Posterior vena cava (tissue), 2 donors: ENCODE results near the gene PTGIR. TPM values are rescaled to one million over a fixed set of nuclear protein-coding genes. Genes with fewer than 3 reads are reported as not detected.

ENCODE experiments used
- DNase-seq: peaks from one replicate; pipeline ENCODE4 v3.0.0-alpha.2; 2020; ENCODE audit warnings: low spot score
- intact Hi-C, 2 donors: fragments of 100-400 bp; cut with DNase I; formaldehyde crosslinking; loops; one replicate each; pipeline versions ENCODE4 v1.14.1 to v1.14.2; 2022 to 2023
- total RNA-seq, 2 donors: library from RNA; stranded (reverse); fragmentation: NEBNext Ultra II Directional; extraction: Animal tissue kit (Norgen Biotek cat#: 25700); gene quantifications; one replicate each; pipeline ENCODE4 v1.2.1, GENCODE V29; 2021
- donor health status: DM: yes; HTN: yes; CAD: no.
- donor health status: DM: yes; HTN: yes; CAD: no.

The PTGIR gene
- total RNA-seq, 2 donors from 2014 or later, result 17.3 to 29.8 TPM

- intact Hi-C loops, result no loop called here
- DNase-seq, result no peak
Measured at GRCh38 chr19:46620267-46620666, 4.6 kb downstream of the PTGIR start.

GRCh38 chr19:46618670-46619231 is 6.1 kb downstream of the PTGIR start:
- intact Hi-C loops, result loop anchor here in 1 of 2 donors (10.0 kb wide), 1 partner anchor 106 kb away; no protein-coding TSS in a partner anchor
- no peak for DNase-seq

GRCh38 chr19:46617601-46618000 is 7.3 kb downstream of the PTGIR start:
- intact Hi-C loops, result loop anchor here in 1 of 2 donors (10.0 kb wide), 1 partner anchor 107 kb away; no protein-coding TSS in a partner anchor
- DNase-seq, result no peak

DNA sequence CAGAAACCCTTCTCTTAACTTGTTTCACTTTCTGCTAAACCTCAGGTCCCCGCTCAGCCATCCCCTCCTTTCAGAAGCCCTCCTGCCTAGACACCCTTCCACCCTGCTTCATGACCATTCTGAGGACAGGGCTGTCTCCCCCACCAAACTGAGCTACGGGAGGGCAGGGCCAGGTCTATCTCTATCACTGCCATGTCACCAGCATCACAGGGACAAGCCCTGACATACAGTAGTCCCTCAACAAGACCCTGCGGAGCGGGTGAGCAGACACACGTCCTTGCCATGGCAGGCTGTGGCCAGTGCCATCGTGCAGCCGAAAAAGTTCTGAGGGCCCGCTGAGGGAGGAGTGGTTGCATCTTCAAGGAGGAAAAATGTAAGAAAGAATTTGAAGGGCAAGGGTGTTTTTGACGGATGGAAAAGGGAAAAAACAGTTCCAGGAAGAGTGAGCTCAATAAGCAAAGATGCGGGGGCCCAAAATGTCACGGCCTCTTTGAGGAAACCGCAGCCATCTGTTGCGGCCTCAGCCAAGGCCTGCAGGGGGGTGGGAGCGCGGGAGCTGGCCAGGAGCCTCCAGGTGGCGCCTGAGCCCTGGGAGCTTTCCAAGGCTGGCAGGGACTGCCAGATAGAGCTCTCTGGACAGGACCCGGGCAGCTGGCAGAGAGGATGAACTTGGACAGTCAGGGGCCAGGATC is 8.1 kb downstream of the PTGIR start:
- no peak for DNase-seq

DNA sequence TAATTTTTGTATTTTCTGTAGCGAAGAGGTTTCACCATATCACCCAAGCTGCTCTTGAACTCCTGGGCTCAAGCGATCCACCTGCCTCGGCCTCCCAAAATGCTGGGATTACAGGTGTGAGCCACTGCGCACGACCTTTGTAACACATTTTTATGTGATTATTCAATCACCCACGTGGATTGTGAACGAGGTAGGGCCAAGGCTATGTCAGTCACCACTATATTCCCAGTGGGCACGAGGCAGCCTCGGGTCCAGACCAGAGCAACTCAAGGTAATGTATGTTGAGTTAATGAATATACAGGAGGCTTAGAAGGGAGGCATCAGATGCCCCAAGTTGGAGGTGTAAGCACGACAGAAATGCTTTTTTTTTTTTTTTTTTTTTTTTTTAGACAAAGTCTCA is 8.9 kb downstream of the PTGIR start:
- intact Hi-C loops, result loop anchor here (2.0 to 10.0 kb wide), 2 partner anchors 47 to 109 kb away; no protein-coding TSS in a partner anchor
- DNase-seq, result no peak

More for the DNA sequence above, 8.1 kb downstream of the PTGIR start:
- intact Hi-C loops, result loop anchor here in 1 of 2 donors (10.0 kb wide), 1 partner anchor 108 kb away; no protein-coding TSS in a partner anchor

DNA sequence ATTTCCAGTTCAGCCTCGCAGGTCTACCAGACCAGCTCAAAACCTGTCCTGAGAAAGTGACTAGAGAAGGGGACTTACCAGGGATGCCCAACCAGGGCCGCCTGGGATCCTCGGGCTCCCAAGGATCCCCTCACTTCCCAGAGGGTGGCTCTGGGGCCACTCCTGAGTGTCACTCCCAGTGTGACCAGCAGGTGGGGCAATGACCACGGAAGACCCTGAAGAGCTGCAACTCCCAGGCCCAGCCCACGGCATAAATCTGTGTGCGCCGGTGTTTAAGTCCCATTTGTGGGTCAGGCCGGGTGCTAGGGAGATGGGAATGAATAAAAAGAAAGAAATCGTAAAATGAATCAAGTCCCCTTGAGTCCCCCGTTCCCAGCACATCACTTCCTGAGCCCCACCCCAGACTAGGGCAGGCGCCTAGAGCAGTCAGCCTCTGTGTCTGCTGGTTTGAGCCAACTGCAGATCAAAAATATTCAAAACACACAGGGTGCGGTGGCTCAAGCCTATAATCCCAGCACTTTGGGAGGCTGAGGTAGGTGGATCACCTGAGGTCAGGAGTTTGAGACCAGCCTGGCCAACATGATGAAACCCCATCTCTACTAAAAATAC is 10.7 kb downstream of the PTGIR start:
- DNase-seq, result peak; percentile 94
- intact Hi-C loops, result loop anchor here (2.0 to 10.0 kb wide), 3 partner anchors 48 to 111 kb away; partner anchors contain the start of gene DACT3 (in 1 of the 2)

DNA sequence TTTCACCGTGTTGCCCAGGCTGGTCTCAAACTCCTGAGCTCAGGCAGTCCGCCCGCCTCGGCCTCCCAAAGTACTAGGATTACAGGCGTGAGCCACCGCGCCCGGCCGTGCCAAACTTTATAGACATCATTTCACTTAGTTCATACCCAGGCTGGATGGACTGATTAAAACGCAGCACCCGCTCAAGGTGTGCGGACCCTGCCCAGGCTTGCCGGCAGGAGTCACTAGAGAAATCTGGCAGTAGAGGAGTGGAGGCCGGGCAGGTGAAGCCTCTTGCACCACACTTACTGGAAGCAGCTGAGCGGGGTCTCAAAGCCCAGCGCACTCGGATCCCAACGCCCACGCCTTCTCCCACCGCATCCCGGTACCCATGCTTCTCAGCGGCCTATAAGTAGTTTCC is 11.4 kb downstream of the PTGIR start:
- intact Hi-C loops, result loop anchor here in 1 of 2 donors (5.0 to 10.0 kb wide), 2 partner anchors 49 to 111 kb away; partner anchors contain the start of gene DACT3
- DNase-seq, result peak; percentile 76

- intact Hi-C loops, result loop anchor here in 1 of 2 donors (5.0 to 10.0 kb wide), 2 partner anchors 51 to 113 kb away; partner anchors contain the start of gene DACT3
- peak; percentile 41 for DNase-seq
Measured at GRCh38 chr19:46611776-46612175, 13.1 kb downstream of the PTGIR start.

GRCh38 chr19:46610851-46611770 is 13.8 kb downstream of the PTGIR start:
- peak; percentile 63 for DNase-seq
- intact Hi-C loops, result loop anchor here in 1 of 2 donors (5.0 to 10.0 kb wide), 2 partner anchors 51 to 114 kb away; partner anchors contain the start of gene DACT3

GRCh38 chr19:46610413-46610775 is 14.5 kb downstream of the PTGIR start:
- intact Hi-C loops, result loop anchor here in 1 of 2 donors (5.0 to 10.0 kb wide), 2 partner anchors 52 to 114 kb away; partner anchors contain the start of gene DACT3
- DNase-seq, result peak; percentile 55

- peak; percentile 74 for DNase-seq
- intact Hi-C loops, result loop anchor here (5.0 to 10.0 kb wide), 3 partner anchors 53 to 125 kb away; partner anchors contain the start of gene DACT3 (in 1 of the 2)
Measured at GRCh38 chr19:46609511-46610412, 15.1 kb downstream of the PTGIR start.

- peak; percentile 76 for DNase-seq
Measured at GRCh38 chr19:46608581-46609345, 16.1 kb downstream of the PTGIR start.

DNA sequence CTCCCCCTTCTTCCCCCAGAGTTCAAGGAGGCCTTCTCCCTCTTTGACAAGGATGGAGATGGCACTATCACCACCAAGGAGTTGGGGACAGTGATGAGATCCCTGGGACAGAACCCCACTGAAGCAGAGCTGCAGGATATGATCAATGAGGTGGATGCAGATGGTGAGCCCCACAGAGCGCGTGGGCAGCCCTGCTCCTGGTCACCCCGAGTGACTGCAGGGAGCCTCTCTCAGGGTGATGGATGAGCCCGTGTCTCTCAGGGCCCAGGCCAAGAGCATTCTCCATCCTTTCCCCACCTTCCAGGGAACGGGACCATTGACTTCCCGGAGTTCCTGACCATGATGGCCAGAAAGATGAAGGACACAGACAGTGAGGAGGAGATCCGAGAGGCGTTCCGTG is 16.7 kb downstream of the PTGIR start:
- intact Hi-C loops, result loop anchor here in 1 of 2 donors (10.0 kb wide), 1 partner anchor 127 kb away; no protein-coding TSS in a partner anchor
- DNase-seq, result peak; percentile 46

More at GRCh38 chr19:46608581-46609345, 16.1 kb downstream of the PTGIR start:
- intact Hi-C loops, result loop anchor here in 1 of 2 donors (10.0 kb wide), 1 partner anchor 126 kb away; no protein-coding TSS in a partner anchor

GRCh38 chr19:46607448-46607841 is 17.4 kb downstream of the PTGIR start:
- peak; percentile 67 for DNase-seq
- intact Hi-C loops, result loop anchor here in 1 of 2 donors (10.0 kb wide), 1 partner anchor 127 kb away; no protein-coding TSS in a partner anchor

GRCh38 chr19:46606681-46607447 is 18.0 kb downstream of the PTGIR start:
- intact Hi-C loops, result loop anchor here in 1 of 2 donors (10.0 kb wide), 1 partner anchor 128 kb away; no protein-coding TSS in a partner anchor
- DNase-seq, result peak; percentile 56

- intact Hi-C loops, result loop anchor here in 1 of 2 donors (10.0 kb wide), 1 partner anchor 129 kb away; no protein-coding TSS in a partner anchor
- DNase-seq, result peak; percentile 64
Measured at GRCh38 chr19:46606019-46606418, 18.9 kb downstream of the PTGIR start.
